Mesothelial cell of epicardium (in vitro differentiated cells): Measurements from ENCODE around the gene TSHB. TPM values are rescaled to one million over a fixed set of nuclear protein-coding genes. Genes with fewer than 3 reads are reported as not detected.

Experiments
- DNase-seq, 2 experiments: peaks; one replicate each; pipeline ENCODE4 v3.0.0; 2021; ENCODE audit warnings: low spot score in 2 of 2; ENCODE audit not compliant: unreplicated experiment in 2 of 2
- H3K27ac Mint-ChIP-seq: 2 replicates; pipeline ENCODE4 v1.8.0; 2021; ENCODE audit warnings: mixed read lengths
- H3K27me3 Mint-ChIP-seq: 2 replicates; pipeline ENCODE4 v1.8.0; 2021; ENCODE audit warnings: low read depth, mixed read lengths
- H3K36me3 Mint-ChIP-seq: 2 replicates; pipeline ENCODE4 v1.8.0; 2021; ENCODE audit warnings: mixed read lengths
- H3K4me1 Mint-ChIP-seq: 2 replicates; pipeline ENCODE4 v1.8.0; 2021; ENCODE audit warnings: mixed read lengths
- H3K4me3 Mint-ChIP-seq: 2 replicates; pipeline ENCODE4 v1.8.0; 2021; ENCODE audit warnings: mild to moderate bottlenecking, moderate library complexity, mixed read lengths
- H3K9me3 Mint-ChIP-seq: 2 replicates; pipeline ENCODE4 v1.8.0; 2021; ENCODE audit warnings: mixed read lengths
- total RNA-seq: library from RNA; stranded (reverse); gene quantifications from 3 replicates; pipeline ENCODE4 v1.2.1, GENCODE V29; 2021
- TF ChIP-seq, protein P1 (sequence below): fragments of 200-600 bp; sonication (generic); IDR thresholded peaks from one replicate; pipeline ENCODE4 v1.5.0; 2021; ENCODE audit warnings: antibody characterized with exemption; ENCODE audit not compliant: unreplicated experiment

The TSHB gene
- total RNA-seq: not detected in 3 replicates

DNA sequence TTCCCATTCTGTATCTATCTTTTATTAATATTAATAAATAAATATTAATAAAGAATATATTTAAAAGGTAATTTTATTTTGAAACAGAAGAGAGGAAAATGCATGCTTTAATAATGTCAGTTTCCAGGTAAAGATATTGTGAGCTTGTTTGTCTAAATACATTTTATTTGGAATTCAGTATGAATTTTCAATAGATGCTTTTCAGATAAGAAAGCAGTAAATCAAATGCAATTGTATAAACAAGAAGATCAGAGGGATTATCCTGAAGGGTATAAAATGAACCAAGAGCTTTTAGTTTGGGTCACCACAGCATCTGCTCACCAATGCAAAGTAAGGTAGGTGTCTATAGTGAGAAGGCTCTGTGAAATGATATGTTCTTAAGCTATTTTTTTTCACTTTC is at the start of gene TSHB:
TSS of gene TSHB (plus strand) at position 301 of the 400 bp plus-strand sequence. CDS start 3,537 bp downstream, outside the sequence.
- no peaks in the 10 kb centered on the region for H3K36me3 Mint-ChIP-seq
- no peaks in the 10 kb centered on the region for H3K4me1 Mint-ChIP-seq
- H3K9me3 Mint-ChIP-seq: no peaks in the 10 kb centered on the region
- H3K27me3 Mint-ChIP-seq: peaks cover 8% of the 10 kb centered on the region
- no peak within 1 kb of the TSS for H3K27ac Mint-ChIP-seq
- no peak for DNase-seq
- no peak within 1 kb of the TSS for H3K4me3 Mint-ChIP-seq
- TF ChIP-seq, protein P1, sequence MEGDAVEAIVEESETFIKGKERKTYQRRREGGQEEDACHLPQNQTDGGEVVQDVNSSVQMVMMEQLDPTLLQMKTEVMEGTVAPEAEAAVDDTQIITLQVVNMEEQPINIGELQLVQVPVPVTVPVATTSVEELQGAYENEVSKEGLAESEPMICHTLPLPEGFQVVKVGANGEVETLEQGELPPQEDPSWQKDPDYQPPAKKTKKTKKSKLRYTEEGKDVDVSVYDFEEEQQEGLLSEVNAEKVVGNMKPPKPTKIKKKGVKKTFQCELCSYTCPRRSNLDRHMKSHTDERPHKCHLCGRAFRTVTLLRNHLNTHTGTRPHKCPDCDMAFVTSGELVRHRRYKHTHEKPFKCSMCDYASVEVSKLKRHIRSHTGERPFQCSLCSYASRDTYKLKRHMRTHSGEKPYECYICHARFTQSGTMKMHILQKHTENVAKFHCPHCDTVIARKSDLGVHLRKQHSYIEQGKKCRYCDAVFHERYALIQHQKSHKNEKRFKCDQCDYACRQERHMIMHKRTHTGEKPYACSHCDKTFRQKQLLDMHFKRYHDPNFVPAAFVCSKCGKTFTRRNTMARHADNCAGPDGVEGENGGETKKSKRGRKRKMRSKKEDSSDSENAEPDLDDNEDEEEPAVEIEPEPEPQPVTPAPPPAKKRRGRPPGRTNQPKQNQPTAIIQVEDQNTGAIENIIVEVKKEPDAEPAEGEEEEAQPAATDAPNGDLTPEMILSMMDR: no peak

DNA sequence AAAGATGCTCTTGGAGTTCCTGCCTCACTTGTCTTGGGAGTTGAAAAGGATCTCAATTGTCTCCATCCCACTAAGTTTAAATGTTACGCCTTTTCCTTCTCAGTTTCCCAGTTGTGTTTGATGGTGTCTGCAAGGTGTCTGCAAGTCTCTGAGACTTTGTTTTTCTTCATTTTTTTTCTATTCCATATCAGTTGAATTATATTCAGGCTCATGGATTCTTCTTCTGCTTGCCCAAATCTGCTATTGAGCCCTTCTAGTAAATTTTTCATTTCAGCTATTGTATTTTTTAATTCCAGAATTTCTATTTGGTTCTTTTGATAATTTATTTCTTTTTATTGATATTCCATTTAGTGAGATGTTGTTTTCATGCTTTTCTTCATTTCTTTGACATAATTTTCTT is 47.4 kb upstream of the TSHB start:
- Mint-ChIP-seq H3K27ac (no peak overlapping the region), H3K9me3 (peaks cover 19% of the 10 kb centered on the region), H3K4me1 (no peaks in the 10 kb centered on the region), H3K27me3 (peaks cover 13% of the 10 kb centered on the region), H3K4me3 (no peak overlapping the region), H3K36me3 (peaks cover 5% of the 10 kb centered on the region)
- TF ChIP-seq, protein P1: no peak
- DNase-seq: no peak

DNA sequence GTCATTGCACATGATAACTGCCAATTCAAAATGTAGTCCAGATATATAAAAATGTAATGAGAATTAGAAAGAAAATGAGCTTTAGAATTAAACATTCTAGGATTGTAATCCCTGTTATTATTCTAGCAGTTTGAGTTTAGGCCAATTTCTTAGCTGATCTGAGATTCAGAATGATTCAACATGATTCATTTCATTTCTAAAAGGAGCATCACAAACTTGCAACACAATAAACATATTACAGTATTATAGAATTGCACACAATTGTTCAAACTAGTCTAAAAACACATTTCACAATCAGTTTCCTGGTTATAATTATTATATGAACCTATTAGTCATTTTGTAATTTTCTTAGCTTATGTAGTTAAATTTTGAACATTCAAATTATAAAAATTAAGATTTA is 43.3 kb upstream of the TSHB start:
- Mint-ChIP-seq H3K27ac (no peak overlapping the region), H3K4me1 (no peaks in the 10 kb centered on the region), H3K9me3 (peaks cover 53% of the 10 kb centered on the region), H3K36me3 (peaks cover 5% of the 10 kb centered on the region), H3K4me3 (no peak overlapping the region), H3K27me3 (peaks cover 11% of the 10 kb centered on the region)
- no peak for DNase-seq
- TF ChIP-seq, protein P1: no peak

DNA sequence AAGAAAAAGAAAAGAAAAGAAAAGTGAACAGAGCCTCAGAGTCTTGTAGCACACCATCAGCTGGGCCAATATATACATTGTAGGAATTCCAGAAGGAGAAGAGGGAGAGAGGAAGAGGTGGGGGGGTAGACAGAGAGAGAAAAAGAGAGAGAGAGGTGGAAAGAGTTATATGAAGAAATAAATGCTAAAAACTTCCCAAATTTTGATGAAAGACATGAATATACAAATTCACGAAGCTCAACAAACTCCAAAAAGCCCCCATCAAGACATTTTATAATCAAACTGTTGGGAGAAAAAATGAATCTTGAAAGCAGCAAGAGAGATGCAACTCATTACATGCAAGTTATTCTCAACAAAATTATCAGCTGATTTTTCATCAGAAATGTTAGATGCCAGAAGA is 41.5 kb upstream of the TSHB start:
- TF ChIP-seq, protein P1: no peak
- Mint-ChIP-seq H3K27me3 (peaks cover 19% of the 10 kb centered on the region), H3K9me3 (peaks cover 39% of the 10 kb centered on the region), H3K27ac (no peak overlapping the region), H3K36me3 (peaks cover 2% of the 10 kb centered on the region), H3K4me1 (no peaks in the 10 kb centered on the region), H3K4me3 (no peak overlapping the region)
- DNase-seq: no peak

DNA sequence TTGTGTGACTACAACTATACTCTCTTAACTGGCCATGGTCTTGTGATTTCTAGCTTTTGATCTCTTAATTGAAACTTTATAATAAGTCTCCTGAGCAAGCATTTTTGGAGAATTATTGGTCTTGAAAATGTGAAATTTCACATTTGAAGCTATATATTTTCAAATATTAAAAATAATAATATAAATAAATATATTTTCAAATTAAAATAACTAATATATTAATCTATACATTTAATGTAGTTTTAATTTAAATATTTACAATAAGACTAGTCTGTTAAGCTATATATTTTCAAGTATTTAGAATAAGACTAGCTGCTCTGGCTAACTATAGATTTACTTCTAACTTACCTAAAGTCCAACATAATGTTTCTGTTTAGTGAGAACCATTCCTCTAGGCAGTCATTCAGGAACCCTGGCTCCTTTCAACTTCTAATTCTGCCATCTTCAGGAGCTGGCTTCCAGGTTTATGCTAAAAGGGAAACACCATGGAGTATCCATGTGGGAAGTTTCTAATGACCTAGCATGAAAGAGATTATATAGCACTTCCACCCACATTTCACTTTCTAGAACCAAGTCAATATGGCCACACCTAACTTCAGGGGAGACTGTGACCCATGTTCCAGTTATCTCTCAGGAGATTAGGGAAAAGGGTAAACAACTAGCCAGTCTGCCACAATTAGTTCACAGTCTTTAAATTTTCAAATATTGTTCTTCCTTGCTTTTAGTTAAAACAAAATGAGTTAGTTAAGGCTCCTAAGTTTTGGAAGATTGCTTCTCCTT is 31.9 kb upstream of the TSHB start:
- H3K4me1 Mint-ChIP-seq: no peaks in the 10 kb centered on the region
- H3K27ac Mint-ChIP-seq: no peak overlapping the region
- no peak for DNase-seq
- H3K36me3 Mint-ChIP-seq: no peaks in the 10 kb centered on the region
- TF ChIP-seq, protein P1: no peak
- H3K27me3 Mint-ChIP-seq: peaks cover 37% of the 10 kb centered on the region
- H3K4me3 Mint-ChIP-seq: no peak overlapping the region
- no peaks in the 10 kb centered on the region for H3K9me3 Mint-ChIP-seq
